A549 treated with CpdA at 1 μM for 4 hours (cell line): ENCODE measurements around the gene OR2AP1. TPM values are rescaled to one million over a fixed set of nuclear protein-coding genes. Genes with fewer than 3 reads are reported as not detected.

ENCODE experiments used
- total RNA-seq: library from RNA; stranded (reverse); fragments of 200-300 nt; extraction: Qiagen RNA extraction; gene quantifications from 5 replicates; pipeline ENCODE4 v1.2.3, GENCODE V29; 2022; ENCODE audit warnings: low read depth

Gene OR2AP1
- total RNA-seq: not detected in 5 replicates

GRCh38 chr12:55572168-55572567 lies at the start of gene OR2AP1:
Gene OR2AP1 (plus strand): TSS chr12:55572468. CDS start chr12:55574415, 1,947 bp downstream.

GRCh38 chr12:55549302-55549701 lies 23.0 kb upstream of the OR2AP1 start, which contains the start of gene OR6C4:
Gene OR6C4 (plus strand): TSS chr12:55549602. CDS start chr12:55551227, 1,625 bp downstream.

Other genes starting within 250 kb of the OR2AP1 start
- not detected in 5 replicates for gene OR6C3, start 241.7 kb upstream of the OR2AP1 start, total RNA-seq
- gene OR6C75, start 209.5 kb upstream of the OR2AP1 start, total RNA-seq: not detected in 5 replicates
- not detected in 5 replicates for gene OR6C65, start 171.9 kb upstream of the OR2AP1 start, total RNA-seq
- not detected in 5 replicates for gene OR6C76, start 146.2 kb upstream of the OR2AP1 start, total RNA-seq
- not detected in 5 replicates for gene OR6C2, start 128.4 kb upstream of the OR2AP1 start, total RNA-seq
- not detected in 5 replicates for gene OR6C70, start 102.3 kb upstream of the OR2AP1 start, total RNA-seq
- not detected in 5 replicates for gene OR6C68, start 80.1 kb upstream of the OR2AP1 start, total RNA-seq
- gene OR6C4, start 22.9 kb upstream of the OR2AP1 start, total RNA-seq: not detected in 5 replicates
- gene OR10P1, start 64.4 kb downstream of the OR2AP1 start, total RNA-seq: not detected in 5 replicates
- 1.1 to 2.1 TPM (median 1.3 TPM) in 5 replicates for gene ITGA7, start 135.4 kb downstream of the OR2AP1 start, total RNA-seq
- gene BLOC1S1, start 143.6 kb downstream of the OR2AP1 start, total RNA-seq: 111 to 153 TPM (median 146 TPM) in 5 replicates
- 1.6 to 2.9 TPM (median 2.5 TPM) in 5 replicates for gene RDH5, start 147.9 kb downstream of the OR2AP1 start, total RNA-seq
- 665 to 728 TPM (median 711 TPM) in 5 replicates for gene CD63, start 156.5 kb downstream of the OR2AP1 start, total RNA-seq
- 2.3 to 5.8 TPM (median 4.8 TPM) in 5 replicates for gene GDF11, start 170.7 kb downstream of the OR2AP1 start, total RNA-seq
- 90.6 to 139 TPM (median 98.9 TPM) in 5 replicates for gene SARNP, start 245.3 kb downstream of the OR2AP1 start, total RNA-seq
- gene ORMDL2, start 245.6 kb downstream of the OR2AP1 start, total RNA-seq: 60.9 to 104 TPM (median 99.8 TPM) in 5 replicates